NCI-H82 treated with DMSO at 0.1 percent for 48 hours (cell line): Measurements from ENCODE around the gene GSTT4.
"Not testable (repeated sequence)": the region's sequence is repeated elsewhere in the genome, so short reads cannot be mapped to it uniquely, and the experiment has no call there.

Experiments used
- DNase-seq: peaks from one replicate; lab custom pipeline; 2025; ENCODE audit not compliant: unreplicated experiment; lab: John Stamatoyannopoulos, UW

The GSTT4 gene

DNA sequence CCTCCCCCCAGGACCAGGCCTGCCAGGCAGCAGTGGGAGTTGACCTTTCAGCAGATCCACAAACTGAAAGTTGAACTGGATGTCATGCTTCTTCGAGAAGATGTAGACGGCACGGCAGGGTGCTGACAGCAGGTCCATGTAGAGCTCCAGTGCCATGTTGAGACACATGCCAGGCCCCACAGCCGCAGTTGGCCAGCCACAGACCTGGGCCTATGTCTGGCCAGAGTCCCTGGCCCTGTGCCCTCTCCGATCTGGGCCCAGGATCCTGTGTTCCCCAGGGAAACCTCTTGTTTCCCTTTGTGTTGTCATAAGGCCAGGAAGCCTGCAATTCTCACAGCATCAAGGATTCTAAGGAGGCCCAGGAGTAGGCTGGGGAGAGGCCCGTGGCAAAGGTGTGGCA lies at the start of gene GSTT4:
TSS of gene GSTT4 (minus strand) at position 253 of the 400 bp plus-strand sequence. CDS start at position 156, 97 bp downstream.
- no peak for DNase-seq

DNA sequence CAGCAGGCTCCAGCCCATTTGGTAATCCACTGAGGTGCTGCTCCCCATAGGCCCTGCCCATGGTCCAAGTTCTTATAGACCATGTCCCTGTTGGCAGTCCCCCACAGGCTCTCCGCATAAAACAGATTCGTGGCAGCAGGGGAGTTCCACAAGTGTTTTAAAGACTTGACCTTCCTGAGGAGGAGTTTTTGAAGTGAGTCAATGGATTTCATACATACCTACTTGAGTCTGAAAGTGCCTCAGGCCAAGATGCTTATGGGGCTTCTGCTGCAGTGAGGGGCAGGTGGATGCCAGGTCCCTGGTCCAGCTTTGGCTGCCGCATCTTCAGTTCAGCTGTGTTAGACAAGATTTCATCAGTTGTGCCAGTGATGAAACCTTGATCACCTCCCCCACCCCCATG lies 49.1 kb upstream of the GSTT4 start:
- DNase-seq = no peak

DNA sequence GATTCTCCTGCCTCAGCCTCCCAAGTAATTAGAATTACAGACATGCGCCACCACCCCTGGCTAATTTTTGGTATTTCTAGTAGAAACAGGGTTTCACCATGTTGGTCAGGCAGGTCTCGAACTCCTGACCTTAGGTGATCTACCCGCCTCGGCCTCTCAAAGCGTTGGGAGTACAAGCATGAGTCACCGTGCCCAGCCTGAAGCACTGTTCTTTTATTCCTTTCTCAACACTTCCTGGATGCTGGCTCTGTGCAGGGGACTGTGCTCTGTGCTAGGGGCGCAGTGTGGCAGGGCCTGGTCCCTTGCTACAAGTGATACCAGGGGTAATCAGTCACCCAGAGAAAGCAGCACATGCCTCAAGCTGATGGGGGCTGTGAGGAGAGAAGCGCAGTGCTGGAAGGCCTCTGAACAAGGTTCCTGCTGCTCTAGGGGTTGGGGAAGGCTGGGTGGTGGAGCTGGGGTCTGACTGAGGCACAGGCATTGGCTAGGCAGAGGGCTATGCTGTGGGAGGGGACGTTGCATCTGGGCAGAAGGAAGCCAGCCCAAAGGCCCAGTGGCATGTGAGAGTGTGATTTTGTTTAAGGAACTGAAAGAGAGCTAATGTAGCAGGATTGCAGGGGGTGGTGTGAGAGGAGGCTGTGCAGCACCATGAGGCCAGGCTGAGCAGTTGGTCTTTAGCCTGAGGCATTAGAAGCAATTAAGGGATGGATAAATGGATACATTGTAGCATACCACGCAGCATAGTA lies 48.4 kb upstream of the GSTT4 start:
- no peak for DNase-seq

DNA sequence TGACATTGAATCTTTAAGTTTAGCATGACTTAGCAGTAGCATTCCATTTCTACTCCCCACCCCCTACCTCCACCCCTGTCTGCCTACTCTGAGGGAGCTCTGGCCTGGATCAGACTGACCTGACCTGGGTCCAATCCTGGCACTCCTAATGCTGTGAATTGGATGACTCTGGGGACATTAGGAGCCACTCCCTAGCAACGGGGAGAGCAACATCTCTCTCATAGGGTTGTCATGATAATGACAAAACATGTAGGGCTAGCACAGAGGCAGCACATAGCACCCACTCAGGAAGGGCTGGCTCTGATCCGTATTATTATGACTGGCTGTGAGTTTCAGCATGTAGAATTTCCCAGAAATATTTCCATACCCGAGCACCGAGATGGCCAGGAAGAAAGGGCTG lies 46.3 kb upstream of the GSTT4 start:
- no peak for DNase-seq

DNA sequence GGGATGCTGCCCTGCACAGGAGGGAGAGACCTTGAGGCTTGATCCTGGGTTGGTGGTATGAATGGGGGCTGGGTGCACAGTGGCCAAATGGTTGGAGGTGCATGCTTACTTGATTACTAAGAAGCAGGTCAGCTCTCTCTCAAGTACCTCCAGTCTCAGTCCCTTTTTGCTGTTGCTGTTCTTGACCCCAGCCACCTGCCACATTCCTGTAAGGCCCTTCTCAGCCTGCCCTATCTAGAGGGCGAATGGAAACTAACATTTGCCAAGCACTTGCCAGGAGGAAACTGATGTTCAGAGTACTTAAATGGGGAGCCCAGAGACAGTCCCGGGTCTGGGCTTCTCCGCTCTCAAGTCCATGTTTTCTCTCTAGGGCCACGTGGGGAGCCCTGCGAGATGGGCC lies 45.8 kb upstream of the GSTT4 start:
- DNase-seq = no peak

DNA sequence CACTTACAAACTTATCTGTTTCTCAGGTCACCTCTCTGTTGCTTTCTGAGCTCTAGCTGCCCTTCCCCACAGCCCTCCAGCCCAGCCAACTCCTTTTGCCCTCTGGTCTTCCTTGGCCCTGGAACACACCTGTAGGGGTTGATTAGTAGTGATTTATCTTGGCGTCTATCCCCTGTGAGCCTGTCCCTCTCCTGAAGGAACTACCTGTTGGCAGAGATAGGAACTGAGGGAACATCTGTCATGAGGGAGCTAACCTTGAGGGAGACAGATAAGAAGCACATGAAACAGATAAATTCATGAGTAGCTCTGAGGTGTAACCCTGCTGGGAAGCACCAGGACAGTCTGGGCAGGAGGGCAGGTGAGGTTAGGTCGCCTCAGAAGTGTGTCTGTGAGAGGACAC lies 44.7 kb upstream of the GSTT4 start:
- DNase-seq = no peak

DNA sequence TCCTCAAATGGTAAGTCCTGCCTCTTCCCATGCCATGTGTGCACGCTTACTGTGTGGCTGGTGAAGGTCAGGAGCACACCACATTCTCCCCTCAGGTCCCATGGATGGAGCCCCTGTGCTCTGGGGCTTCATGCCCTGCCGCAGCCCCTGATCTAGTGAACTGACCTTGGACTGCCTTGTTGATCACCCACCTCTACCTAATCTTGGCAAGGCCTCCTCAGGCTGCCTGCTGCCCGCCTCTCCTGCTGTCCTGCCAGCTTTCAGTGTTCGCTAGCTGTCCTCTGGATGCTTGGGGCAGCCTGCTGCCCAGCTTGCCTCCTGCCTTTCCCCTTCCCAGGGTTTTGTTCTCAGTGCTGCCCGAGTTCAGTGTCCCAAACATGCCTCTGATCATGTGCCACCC lies 44.0 kb upstream of the GSTT4 start:
- DNase-seq = no peak

DNA sequence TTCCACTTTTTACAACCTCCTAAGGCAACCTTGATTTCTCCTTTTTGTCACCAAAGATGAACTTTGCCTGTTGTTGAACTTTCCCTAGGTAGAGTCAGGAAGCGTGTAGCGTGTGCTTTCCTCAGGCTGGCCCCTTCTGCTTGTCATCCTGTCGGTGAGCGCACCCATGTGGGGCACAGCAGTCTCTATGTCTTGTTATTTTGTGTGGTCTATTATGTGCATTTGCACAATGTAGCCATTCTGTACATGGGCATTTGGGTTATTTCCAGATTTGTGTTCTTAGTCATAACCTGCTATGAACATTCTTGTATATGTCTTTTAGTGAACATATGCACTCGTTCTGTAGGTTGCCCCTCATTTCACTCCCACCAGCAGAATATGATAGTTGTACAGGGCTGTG lies 40.8 kb upstream of the GSTT4 start:
- no peak for DNase-seq

DNA sequence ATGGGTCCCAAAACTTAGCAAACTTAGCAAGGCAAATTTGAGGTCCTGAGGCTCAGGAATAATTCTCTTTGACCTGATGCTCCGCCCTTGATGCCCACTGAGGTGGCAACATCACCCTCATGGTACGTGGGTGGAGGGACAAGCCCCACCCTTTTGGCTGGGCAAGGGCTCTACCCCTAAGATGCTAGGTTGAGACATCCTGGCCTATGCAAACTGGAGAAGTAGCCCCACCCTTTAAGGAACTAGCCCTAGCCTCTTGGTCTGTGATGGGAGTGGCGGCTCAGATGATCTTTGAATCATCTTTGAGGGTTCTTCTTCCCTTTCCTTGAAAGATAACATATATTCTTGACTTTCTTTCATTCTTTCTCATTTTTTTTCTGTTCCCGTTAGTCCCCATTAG lies 38.7 kb upstream of the GSTT4 start:
- no peak for DNase-seq

DNA sequence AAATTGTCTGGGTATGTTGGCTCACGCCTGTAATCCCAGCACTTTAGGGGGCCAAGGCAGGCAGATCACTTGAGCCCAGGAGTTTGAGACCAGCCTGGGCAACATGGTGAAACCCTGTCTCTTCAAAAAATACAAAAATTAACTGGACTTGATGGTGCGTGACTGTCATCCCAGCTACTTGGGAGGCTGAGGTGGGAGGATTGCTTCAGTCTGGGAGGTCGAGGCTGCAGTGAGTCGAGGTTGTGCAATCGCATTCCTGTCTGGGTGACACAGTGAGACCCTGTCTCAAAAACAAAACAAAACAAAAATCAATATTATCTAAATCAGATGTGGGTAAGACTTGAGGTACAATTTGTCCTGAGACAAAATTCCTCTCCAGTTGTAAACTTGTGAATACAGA lies 38.2 kb upstream of the GSTT4 start:
- DNase-seq = not testable (repeated sequence)

DNA sequence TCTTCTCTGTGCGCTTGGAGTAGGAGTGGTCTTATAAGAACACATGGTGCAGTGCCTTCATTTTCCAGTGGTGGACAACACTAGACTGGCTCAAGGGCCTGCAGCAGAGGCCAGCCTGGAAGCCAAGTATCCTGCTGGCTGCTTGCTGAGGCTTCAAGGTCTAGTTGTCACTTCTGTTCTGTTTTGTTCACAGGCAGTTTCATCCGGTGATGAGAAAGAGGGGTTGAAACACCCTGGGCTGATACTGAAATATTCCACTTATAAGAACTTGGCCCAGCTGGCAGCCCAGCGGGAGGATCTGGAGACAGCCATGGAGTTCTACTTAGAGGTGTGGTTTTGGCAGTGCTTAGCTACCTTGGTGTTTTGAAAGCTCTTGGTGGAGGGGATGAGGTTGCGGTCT lies 35.7 kb upstream of the GSTT4 start:
- DNase-seq = no peak

DNA sequence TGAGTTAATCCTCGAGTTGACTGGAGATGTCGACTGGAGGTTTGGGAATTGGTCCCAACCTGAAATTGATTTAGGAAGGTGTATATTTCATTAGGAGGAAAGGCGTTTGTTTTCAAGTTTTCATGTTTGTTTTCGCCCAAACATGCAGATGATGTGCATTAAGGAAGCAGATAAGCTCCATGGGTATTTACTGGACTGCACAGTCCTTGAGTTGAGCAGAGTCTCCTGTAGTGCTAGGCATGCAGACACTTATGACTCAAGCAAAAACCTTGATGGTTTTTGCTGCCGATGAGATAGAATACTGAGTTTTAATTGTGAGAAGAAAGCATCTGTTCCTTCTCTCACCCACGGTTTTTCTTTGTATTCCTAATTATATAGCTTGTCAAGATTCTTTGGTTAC lies 33.8 kb upstream of the GSTT4 start:
- no peak for DNase-seq

DNA sequence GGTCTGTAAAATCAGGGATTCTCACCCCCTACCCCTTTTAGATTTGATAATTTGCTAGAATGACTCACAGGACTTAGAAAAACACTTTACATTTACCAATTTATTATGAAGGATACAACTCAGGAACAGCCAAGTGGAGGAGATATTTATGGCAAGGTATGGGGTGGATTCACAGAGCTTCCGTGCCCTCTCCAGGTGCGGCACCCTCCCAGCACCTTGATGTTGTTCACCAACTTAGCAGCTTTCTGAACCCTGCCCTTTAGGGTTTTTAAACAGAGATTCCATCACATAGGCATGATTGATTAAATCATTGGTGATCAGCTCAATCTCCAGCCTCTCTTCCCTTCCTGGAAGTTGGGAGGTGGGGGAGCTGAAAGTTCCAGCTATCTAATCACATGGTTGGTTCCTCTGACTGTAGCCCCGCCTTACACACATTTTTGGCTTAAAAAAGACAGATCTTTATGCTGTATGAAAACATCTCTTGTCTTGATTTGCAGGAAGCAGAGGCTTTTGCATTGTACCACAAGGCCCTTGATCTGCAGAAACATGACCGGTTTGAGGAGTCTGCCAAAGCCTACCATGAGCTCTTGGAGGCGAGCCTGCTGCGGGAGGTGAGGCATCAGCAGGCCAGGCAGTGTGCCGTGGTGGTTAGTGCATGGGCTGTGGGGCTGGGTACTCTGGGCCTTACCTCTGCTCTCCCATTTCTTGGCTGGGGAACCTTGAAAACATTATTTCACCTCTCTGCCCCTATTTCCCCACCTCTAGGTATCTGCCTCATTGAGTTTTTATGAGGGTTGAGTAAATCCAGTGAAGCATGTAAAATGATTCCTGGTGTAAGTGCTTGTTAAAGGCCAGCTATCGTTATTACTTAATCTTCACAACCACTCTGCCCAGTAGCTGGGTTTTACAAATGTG lies 32.9 kb upstream of the GSTT4 start:
- no peak for DNase-seq

DNA sequence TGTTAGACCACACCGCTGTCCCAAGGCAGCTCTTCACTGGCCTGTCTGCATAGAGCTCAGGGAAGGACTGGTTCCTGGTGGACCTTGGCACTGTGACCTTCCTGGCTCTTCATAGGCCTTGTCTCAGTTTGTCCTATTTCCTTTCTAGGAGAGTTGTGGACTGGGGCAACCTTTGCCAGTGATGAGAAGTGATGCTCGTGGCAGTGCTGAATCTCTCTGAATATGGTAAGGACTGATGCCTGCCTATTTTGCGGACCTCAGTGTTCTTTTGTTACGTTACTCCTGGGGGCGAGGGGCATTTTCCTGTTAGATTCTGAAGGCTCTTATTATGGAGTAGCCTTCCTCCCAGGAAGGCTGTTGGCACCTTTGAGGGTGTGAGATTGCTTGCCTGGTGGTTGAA lies 30.0 kb upstream of the GSTT4 start:
- no peak for DNase-seq

DNA sequence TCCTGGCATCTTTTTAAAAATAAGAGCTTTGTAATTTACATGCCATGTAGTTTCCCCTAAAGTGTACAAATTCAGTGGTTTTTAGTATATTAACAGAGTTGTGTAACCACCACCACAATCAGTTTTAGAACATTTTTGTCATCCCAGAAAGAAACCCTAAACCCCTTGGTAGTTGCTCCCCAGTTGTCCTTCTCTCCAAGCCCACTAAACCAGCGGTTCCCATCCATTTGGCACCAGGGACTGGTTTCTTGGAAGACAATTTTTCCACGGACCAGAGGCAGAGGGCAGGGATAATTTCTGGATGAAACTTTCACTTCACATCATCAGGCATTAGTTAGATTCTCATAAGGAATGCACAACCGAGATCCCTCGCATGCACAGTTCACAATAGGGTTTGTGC lies 28.5 kb upstream of the GSTT4 start:
- DNase-seq = no peak

DNA sequence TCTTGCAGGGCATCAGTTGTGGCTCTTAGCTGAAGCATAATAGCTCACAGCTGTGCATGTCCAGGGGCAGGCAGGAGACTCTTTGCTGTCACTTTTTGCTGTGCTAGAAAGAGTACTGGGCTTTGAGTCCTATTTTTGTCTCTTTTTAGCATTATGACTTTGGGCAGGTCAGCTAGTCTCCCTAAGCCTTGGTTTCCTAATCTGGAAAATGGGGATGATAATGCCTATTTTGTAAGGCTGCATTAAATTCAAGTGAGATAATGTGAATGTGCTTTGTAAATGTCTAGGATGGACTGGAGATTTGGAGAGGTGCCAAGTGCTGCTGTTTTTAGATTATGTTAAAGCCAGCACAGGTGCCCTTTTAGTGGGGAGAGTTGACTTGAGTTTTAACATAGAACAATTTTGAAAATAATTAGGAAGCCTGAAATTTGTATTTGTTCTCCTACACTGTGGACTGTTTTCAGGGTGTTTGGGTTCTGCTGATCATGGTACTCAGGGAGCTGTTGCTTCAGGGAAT lies 25.0 kb upstream of the GSTT4 start:
- DNase-seq = no peak

DNA sequence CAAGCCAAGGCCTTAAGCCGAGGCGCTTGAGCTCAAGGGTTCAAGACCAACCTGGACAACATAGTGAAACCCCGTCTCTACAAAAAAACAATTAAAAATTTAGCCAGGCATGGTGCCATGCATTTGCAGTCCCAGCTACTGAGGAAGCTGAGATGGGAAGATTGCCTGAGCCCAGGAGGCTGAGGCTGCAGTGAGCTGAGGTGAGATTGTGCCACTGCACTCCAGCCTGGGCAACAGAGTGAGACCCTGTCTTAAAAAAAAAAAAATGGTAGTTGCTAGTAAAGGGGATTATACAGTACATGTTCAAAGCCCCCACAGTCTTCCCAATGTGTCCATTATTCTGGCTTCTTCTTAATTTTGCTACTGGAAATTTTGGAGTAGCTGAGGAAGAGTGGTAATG lies 24.1 kb upstream of the GSTT4 start:
- no peak for DNase-seq

DNA sequence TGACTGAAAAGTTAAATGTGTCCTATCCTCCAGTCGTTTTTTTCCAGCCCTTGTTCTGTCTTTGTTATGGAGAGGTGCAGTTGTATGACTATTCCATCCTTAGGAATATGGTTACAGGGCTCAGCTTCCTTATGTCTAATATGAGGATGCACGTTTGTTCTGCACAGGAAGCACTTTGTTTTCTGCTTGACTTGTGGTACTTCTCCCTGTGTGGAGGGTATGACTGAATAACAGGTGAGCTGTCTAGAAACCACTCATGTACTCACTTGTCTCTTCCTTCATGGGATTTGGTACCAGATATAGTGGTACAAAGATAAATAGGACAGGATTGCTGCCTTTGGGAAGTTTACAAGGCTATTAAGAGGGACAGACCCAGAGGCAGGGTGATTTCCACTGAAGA lies 23.3 kb upstream of the GSTT4 start:
- DNase-seq = no peak

DNA sequence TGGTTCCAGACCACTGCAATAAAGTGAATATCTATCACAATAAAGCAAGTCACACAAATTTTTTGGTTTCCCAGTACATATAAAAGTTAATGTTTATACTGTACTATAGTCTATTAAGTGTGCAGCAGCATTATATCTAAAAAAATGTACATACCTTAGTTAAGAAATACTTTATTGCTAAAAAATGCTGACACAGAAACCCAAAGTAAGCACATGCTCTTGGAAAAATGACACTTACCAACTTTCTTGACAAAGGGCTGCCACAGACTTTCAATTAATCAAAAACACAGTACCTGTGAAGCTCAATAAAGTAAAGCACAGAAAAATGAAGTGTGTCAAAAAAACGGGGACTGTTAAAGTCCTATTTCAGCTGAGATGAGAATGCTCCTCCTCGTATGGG lies 22.7 kb upstream of the GSTT4 start:
- no peak for DNase-seq

DNA sequence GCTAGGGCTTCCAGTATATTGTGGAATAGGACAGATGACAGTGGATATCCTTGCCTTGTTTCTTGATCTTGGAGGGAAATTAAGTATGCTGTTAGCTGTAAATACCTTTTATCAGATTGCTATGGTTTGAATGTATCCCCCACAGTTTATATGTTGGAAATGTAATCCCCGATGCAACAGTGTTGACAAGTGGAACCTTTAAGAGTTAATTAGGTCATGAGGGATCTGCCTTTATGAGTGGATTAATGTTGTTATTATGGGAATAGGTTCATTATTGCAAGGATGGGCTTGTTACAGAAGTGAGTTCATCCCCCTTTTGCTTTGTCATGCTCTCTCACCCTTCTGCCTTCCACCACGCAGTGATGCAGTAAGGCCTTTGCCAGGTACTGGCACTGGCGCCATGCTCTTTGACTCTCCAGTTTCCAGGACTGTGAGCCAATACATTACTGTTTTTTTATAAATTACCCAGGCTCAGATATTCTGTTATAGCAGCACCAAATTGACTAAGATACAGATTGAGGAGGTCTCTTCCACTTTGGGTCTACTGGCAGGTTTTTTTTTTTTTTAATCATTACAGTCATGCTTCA lies 22.2 kb upstream of the GSTT4 start:
- DNase-seq = no peak

DNA sequence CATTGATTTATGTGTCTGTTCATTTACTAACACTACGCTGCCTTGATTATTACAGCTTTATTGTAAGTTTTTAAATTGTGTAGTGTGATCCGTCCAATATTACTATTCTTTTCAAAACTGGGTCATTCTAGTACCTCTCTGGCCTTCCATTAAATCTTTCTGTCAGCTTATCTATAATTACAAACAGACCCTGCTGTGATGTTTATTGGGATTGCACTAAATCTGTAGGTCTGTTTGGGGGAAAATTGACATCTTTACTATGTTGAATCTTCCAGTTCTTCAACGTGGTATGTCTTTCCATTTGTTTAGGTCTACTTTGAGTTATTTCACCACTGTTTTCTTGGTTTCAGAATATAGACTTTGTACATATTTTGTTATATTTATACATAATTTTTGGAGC lies 21.5 kb upstream of the GSTT4 start:
- DNase-seq = no peak

DNA sequence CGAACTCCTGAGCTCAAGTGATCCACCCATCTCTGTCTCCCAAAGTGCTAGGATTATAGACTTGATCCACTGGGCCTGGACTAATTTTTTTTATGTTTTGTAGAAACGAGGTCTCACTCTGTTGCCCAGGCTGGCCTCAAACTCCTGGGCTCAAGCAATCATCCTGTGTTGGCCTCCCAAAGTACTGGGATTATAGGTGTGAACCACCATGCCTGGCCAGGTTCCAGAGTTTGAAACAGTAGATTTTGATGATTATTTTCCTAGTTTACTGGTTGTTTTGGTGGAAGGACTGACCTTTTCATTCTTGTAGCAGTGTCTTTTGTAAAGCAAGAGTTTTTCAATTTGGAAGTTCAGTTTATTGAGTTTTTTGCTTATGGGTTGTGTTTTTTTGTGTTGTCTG lies 20.8 kb upstream of the GSTT4 start:
- DNase-seq = no peak
